IMR-90 (cell line): Measurements from ENCODE around the gene CEL. TPM values are rescaled to one million over a fixed set of nuclear protein-coding genes. Genes with fewer than 3 reads are reported as not detected.

Experiments used
- ATAC-seq: fragments of 200-7000 bp; cut with Tn5 transposase; 2 replicates; pipeline ENCODE4 v1.9.1; 2020; ENCODE audit warnings: low read depth, mild to moderate bottlenecking, moderate library complexity
- BruUV-seq: library from RNA; stranded (reverse); fragments of 400-500 nt; replicated peaks from 2 replicates; lab custom pipeline; 2021; lab: Mats Ljungman, UMichigan
- CTCF ChIA-PET: fragments of 300-600 bp; formaldehyde crosslinking; extraction: SDS; loops from one replicate; lab custom pipeline; 2021; ENCODE audit warnings: antibody characterized with exemption; lab: Yijun Ruan, JAX
- POLR2A ChIA-PET: fragments of 300-600 bp; sonication (Branson Sonifier 250); formaldehyde crosslinking; loops from one replicate; lab custom pipeline; 2022; ENCODE audit warnings: antibody characterized with exemption; ENCODE audit not compliant: unreplicated experiment; lab: Charles Lee
- DNase-seq: peaks from one replicate; pipeline ENCODE4 v3.0.0; 2013
- H2AFZ ChIP-seq: replicated peaks from 2 replicates; pipeline ENCODE3; 2013; ENCODE audit warnings: low read length, mild to moderate bottlenecking; ENCODE audit not compliant: poor library complexity
- H2AK5ac ChIP-seq: 2 replicates; pipeline ENCODE4 v1.6.1; 2013; ENCODE audit warnings: low read depth, low read length, inconsistent platforms
- H2AK9ac ChIP-seq: replicated peaks from 2 replicates; pipeline ENCODE3; 2013; ENCODE audit warnings: mild to moderate bottlenecking, low read depth, low read length, moderate library complexity; ENCODE audit not compliant: poor library complexity
- H2BK120ac ChIP-seq: 2 replicates; pipeline ENCODE4 v1.6.1; 2013; ENCODE audit warnings: low read depth, low read length, inconsistent platforms
- H2BK15ac ChIP-seq: 3 replicates; pipeline ENCODE4 v1.6.1; 2013; ENCODE audit warnings: low read depth, low read length, inconsistent platforms
- H2BK20ac ChIP-seq: 2 replicates; pipeline ENCODE4 v1.6.1; 2013; ENCODE audit warnings: low read depth, mild to moderate bottlenecking, inconsistent platforms, low read length, moderate library complexity
- H2BK5ac ChIP-seq: 2 replicates; pipeline ENCODE4 v1.6.1; 2013; ENCODE audit warnings: mild to moderate bottlenecking, low read depth, low read length, inconsistent platforms; ENCODE audit not compliant: poor library complexity, severe bottlenecking
- H3K14ac ChIP-seq: replicated peaks from 2 replicates; pipeline ENCODE4 v1.6.1; 2013; ENCODE audit warnings: low read depth, low read length, inconsistent platforms
- H3K18ac ChIP-seq: 2 replicates; pipeline ENCODE4 v1.6.1; 2013; ENCODE audit warnings: low read depth, low read length, control low read depth
- H3K23ac ChIP-seq: 2 replicates; pipeline ENCODE4 v1.6.1; 2013; ENCODE audit warnings: low read depth, low read length, inconsistent platforms
- H3K27ac ChIP-seq: 2 replicates; pipeline ENCODE4 v1.5.1; 2013; ENCODE audit warnings: mild to moderate bottlenecking, control low read depth, low read length; ENCODE audit not compliant: insufficient read depth
- H3K27me3 ChIP-seq: 2 replicates; pipeline ENCODE4 v1.6.1; 2013; ENCODE audit warnings: low read length; ENCODE audit not compliant: control insufficient read depth, insufficient read depth
- H3K36me3 ChIP-seq: 2 replicates; pipeline ENCODE4 v1.6.1; 2013; ENCODE audit warnings: low read length, mixed read lengths; ENCODE audit not compliant: control insufficient read depth, insufficient read depth
- H3K4ac ChIP-seq: 2 replicates; pipeline ENCODE4 v1.6.1; 2013; ENCODE audit warnings: low read depth, low read length, inconsistent platforms
- H3K4me1 ChIP-seq: 2 replicates; pipeline ENCODE4 v1.6.1; 2013; ENCODE audit warnings: low read length, mixed read lengths; ENCODE audit not compliant: control insufficient read depth, insufficient read depth
- H3K4me2 ChIP-seq: 2 replicates; pipeline ENCODE4 v1.6.1; 2013; ENCODE audit warnings: low read depth, mild to moderate bottlenecking, control low read depth, low read length, moderate library complexity
- H3K4me3 ChIP-seq: 2 replicates; pipeline ENCODE4 v1.5.1; 2013; ENCODE audit warnings: low read depth, mild to moderate bottlenecking, control low read depth, low read length, moderate library complexity; ENCODE audit not compliant: insufficient read depth
- H3K56ac ChIP-seq: 2 replicates; pipeline ENCODE4 v1.6.1; 2013; ENCODE audit warnings: low read length, inconsistent platforms; ENCODE audit not compliant: insufficient read depth; ENCODE audit errors: extremely low read depth
- H3K79me1 ChIP-seq, 2 experiments: 2 replicates each; pipeline ENCODE4 v1.6.1; 2013; ENCODE audit warnings: low read length in 2 of 2, inconsistent platforms in 1 of 2, low read depth in 1 of 2
- H3K9ac ChIP-seq: 2 replicates; pipeline ENCODE4 v1.6.1; 2013; ENCODE audit warnings: low read depth, low read length, control low read depth
- H3K9me1 ChIP-seq: 2 replicates; pipeline ENCODE4 v1.6.1; 2013; ENCODE audit warnings: low read length, inconsistent platforms; ENCODE audit not compliant: insufficient read depth
- H3K9me3 ChIP-seq: 2 replicates; pipeline ENCODE4 v1.6.1; 2013; ENCODE audit warnings: low read length; ENCODE audit not compliant: control insufficient read depth, insufficient read depth
- H4K20me1 ChIP-seq: 2 replicates; pipeline ENCODE4 v1.6.1; 2013; ENCODE audit warnings: low read length, inconsistent platforms; ENCODE audit not compliant: insufficient read depth
- H4K5ac ChIP-seq: 2 replicates; pipeline ENCODE4 v1.6.1; 2013; ENCODE audit warnings: mild to moderate bottlenecking, low read depth, low read length, control low read depth
- H4K8ac ChIP-seq, 2 experiments: 2 replicates each; pipeline ENCODE4 v1.6.1; 2013; ENCODE audit warnings: low read depth in 2 of 2, low read length in 2 of 2, control low read depth in 1 of 2, inconsistent platforms in 1 of 2
- H4K91ac ChIP-seq: 2 replicates; pipeline ENCODE4 v1.6.1; 2013; ENCODE audit warnings: low read depth, low read length, inconsistent platforms; ENCODE audit not compliant: insufficient read depth
- BHLHE40 ChIP-seq: fragments of 150-350 bp; IDR thresholded peaks from 2 replicates; pipeline ENCODE4 v1.6.1; 2016; ENCODE audit warnings: mild to moderate bottlenecking, low read depth, low read length
- CEBPB ChIP-seq: IDR thresholded peaks from 2 replicates; pipeline ENCODE4 v1.6.1; 2012; ENCODE audit warnings: low read depth, low read length, improper control_type of control experiment
- CHD1 ChIP-seq: IDR thresholded peaks from 2 replicates; pipeline ENCODE4 v1.6.1; 2012; ENCODE audit warnings: low read depth, low read length, improper control_type of control experiment
- CTCF ChIP-seq: conservative IDR thresholded peaks from 2 replicates; pipeline ENCODE4 v1.5.1; 2012; ENCODE audit warnings: mild to moderate bottlenecking, low read depth, low read length, improper control_type of control experiment
- ELK1 ChIP-seq: fragments of 150-350 bp; IDR thresholded peaks from 2 replicates; pipeline ENCODE4 v1.6.1; 2016; ENCODE audit warnings: low read depth, mild to moderate bottlenecking, low read length, moderate library complexity, borderline replicate concordance
- FOS ChIP-seq: fragments of 150-350 bp; IDR thresholded peaks from 2 replicates; pipeline ENCODE4 v1.6.1; 2016; ENCODE audit warnings: low read depth, low read length
- MAFK ChIP-seq: IDR thresholded peaks from 2 replicates; pipeline ENCODE4 v1.6.1; 2012; ENCODE audit warnings: low read depth, low read length, improper control_type of control experiment
- MAZ ChIP-seq: IDR thresholded peaks from 2 replicates; pipeline ENCODE4 v1.6.1; 2012; ENCODE audit warnings: low read depth, mild to moderate bottlenecking, low read length, improper control_type of control experiment, moderate library complexity, borderline replicate concordance
- MXI1 ChIP-seq: IDR thresholded peaks from 2 replicates; pipeline ENCODE4 v1.6.1; 2012; ENCODE audit warnings: low read depth, mild to moderate bottlenecking, low read length, moderate library complexity, borderline replicate concordance
- NFE2L2 ChIP-seq: fragments of 150-350 bp; IDR thresholded peaks from 2 replicates; pipeline ENCODE4 v1.6.1; 2016; ENCODE audit warnings: low read depth, mild to moderate bottlenecking, low read length
- POLR2A ChIP-seq: IDR thresholded peaks from 2 replicates; pipeline ENCODE4 v1.6.1; 2012; ENCODE audit warnings: mild to moderate bottlenecking, low read depth, low read length
- RAD21 ChIP-seq: IDR thresholded peaks from 2 replicates; pipeline ENCODE4 v1.6.1; 2012; ENCODE audit warnings: low read length, improper control_type of control experiment
- RCOR1 ChIP-seq: IDR thresholded peaks from 2 replicates; pipeline ENCODE4 v1.6.1; 2012; ENCODE audit warnings: mild to moderate bottlenecking, low read length, improper control_type of control experiment; ENCODE audit not compliant: insufficient replicate concordance
- RFX5 ChIP-seq: IDR thresholded peaks from 2 replicates; pipeline ENCODE4 v1.8.0; 2012; ENCODE audit warnings: low read depth, mild to moderate bottlenecking, low read length, moderate library complexity
- SMC3 ChIP-seq: fragments of 150-350 bp; IDR thresholded peaks from 2 replicates; pipeline ENCODE4 v1.6.1; 2016; ENCODE audit warnings: low read depth, mild to moderate bottlenecking, antibody characterized with exemption, low read length, moderate library complexity
- USF2 ChIP-seq: fragments of 150-350 bp; IDR thresholded peaks from 2 replicates; pipeline ENCODE4 v1.6.1; 2017; ENCODE audit warnings: mild to moderate bottlenecking, antibody characterized with exemption, low read length, low read depth
- WGBS, 2 experiments: methylation state at CpG; one replicate each; pipeline versions ENCODE4 v1.1.5 to v1.1.7; 2013; ENCODE audit warnings: missing lambda C conversion rate in 2 of 2; ENCODE audit not compliant: insufficient read length in 1 of 2; ENCODE audit errors: extremely low coverage in 2 of 2; 5-methylcytosine and 5-hydroxymethylcytosine counted together
- dilution Hi-C: fragments of 300-500 bp; cut with HindIII; formaldehyde crosslinking; loops from one replicate; pipeline ENCODE4 v1.14.3; 2018; ENCODE audit warnings: low sequenced_read_pairs; ENCODE audit not compliant: unreplicated experiment
- in situ Hi-C: fragments of 300-500 bp; cut with MboI; formaldehyde crosslinking; loops from 3 replicates; pipeline ENCODE4 v1.14.3; 2019; ENCODE audit warnings: low sequenced_read_pairs, inconsistent platforms, mixed read lengths
- intact Hi-C: fragments of 100-400 bp; cut with micrococcal nuclease; formaldehyde crosslinking; loops from 2 replicates; pipeline ENCODE4 v1.10.0; 2022
- polyA plus RNA-seq, 3 experiments: library from polyadenylated mRNA; depleted of rRNA; stranded (reverse); fragments of >200 nt; gene quantifications; 2 replicates each; pipeline ENCODE4 v1.2.3, GENCODE V29; 2012; ENCODE audit warnings: low replicate concordance in 1 of 3
- total RNA-seq: library from RNA; depleted of rRNA; stranded (reverse); fragments of >200 nt; gene quantifications from 2 replicates; pipeline ENCODE4 v1.2.3, GENCODE V29; 2012

The CEL gene
- total and polyA plus RNA-seq, 2 of the 4 experiments (the other 2 are of a cell fraction): under 0.01 to 0.75 TPM

- intact Hi-C loops (no loop called here), in situ Hi-C loops (no loop called here), dilution Hi-C loops (no loop called here)
- no peak overlapping the region for H3K27ac ChIP-seq
- no peak overlapping the region for H3K18ac ChIP-seq
- TF ChIP-seq USF2 (no peak), MAFK (no peak), RAD21 (no peak), CTCF (no peak), ELK1 (no peak), MXI1 (no peak), CEBPB (no peak), SMC3 (no peak), POLR2A (no peak), RCOR1 (no peak), RFX5 (no peak), BHLHE40 (no peak), MAZ (no peak), NFE2L2 (no peak), CHD1 (no peak), FOS (no peak)
- no peaks in the 10 kb centered on the region for H3K79me1 ChIP-seq
- no peak overlapping the region for H3K4me3 ChIP-seq
- ChIA-PET CTCF (no interaction called here), POLR2A (no interaction called here)
- H3K23ac ChIP-seq: no peak overlapping the region
- DNase-seq (no peak), ATAC-seq (no peak)
- no peak overlapping the region for H4K5ac ChIP-seq
- no peak overlapping the region for H3K4me2 ChIP-seq
- H3K27me3 ChIP-seq: peaks cover 28% of the 10 kb centered on the region
- peaks cover 11% of the 10 kb centered on the region; the same call in 1 of the 2 replicates for H4K20me1 ChIP-seq
- no peaks in the 10 kb centered on the region for H3K9me1 ChIP-seq
- H2AFZ ChIP-seq: no peak overlapping the region
- peaks cover 7% of the 10 kb centered on the region for H3K4me1 ChIP-seq
- H2AK9ac ChIP-seq: no peak overlapping the region
- no peaks in the 10 kb centered on the region for H3K9me3 ChIP-seq
- H4K8ac ChIP-seq: no peak overlapping the region
- H3K14ac ChIP-seq: no peak overlapping the region
- H3K4ac ChIP-seq: no peak overlapping the region
- 80% methylated on average over 5 of the region's 14 CpGs; no CpG with 5 or more reads in 1 of the 2 experiments for WGBS, 2 experiments
- no peak overlapping the region for H2BK120ac ChIP-seq
- no peak overlapping the region for H3K56ac ChIP-seq
- BruUV-seq: no TSS peak
- no peak overlapping the region for H2BK15ac ChIP-seq
- no peak overlapping the region for H3K9ac ChIP-seq
- H2BK5ac ChIP-seq: no peak overlapping the region
- no peak overlapping the region for H4K91ac ChIP-seq
- H2BK20ac ChIP-seq: no peak overlapping the region
- no peak overlapping the region for H2AK5ac ChIP-seq
- H3K36me3 ChIP-seq: no peaks in the 10 kb centered on the region
Observed at GRCh38 chr9:133078486-133078885, 16.7 kb downstream of the CEL start.
